Endothelial cell of umbilical vein (primary cell): ENCODE results near the gene TLCD4. TPM values are rescaled to one million over a fixed set of nuclear protein-coding genes. Genes with fewer than 3 reads are reported as not detected.

Experiments
- BruUV-seq: library from RNA; stranded (reverse); fragments of 400-500 nt; replicated peaks from 2 replicates; lab custom pipeline; 2021; lab: Mats Ljungman, UMichigan
- CTCF ChIA-PET: fragments of 300-600, 350-600 bp; sonication (Branson Sonifier 250); formaldehyde crosslinking; loops from one replicate; lab custom pipeline; 2021; ENCODE audit warnings: antibody characterized with exemption, inconsistent platforms; lab: Charles Lee
- POLR2A ChIA-PET: fragments of 300-600, 350-600 bp; sonication (Branson Sonifier 250); formaldehyde crosslinking; loops from one replicate; lab custom pipeline; 2021; ENCODE audit warnings: antibody characterized with exemption, inconsistent platforms; lab: Charles Lee
- DNase-seq: peaks from one replicate; pipeline ENCODE4 v3.0.0-alpha.2; 2011; ENCODE audit warnings: low read depth, low spot score
- FAIRE-seq: peaks from 2 replicates; lab custom pipeline; 2011; peaks lifted over from hg19 to GRCh38; lab: Jason Lieb, UNC
- H2AFZ ChIP-seq: 2 replicates; pipeline ENCODE4 v1.6.0; 2012; ENCODE audit warnings: low read depth, low read length, control low read depth, inconsistent platforms
- H3K27ac ChIP-seq: 2 replicates; pipeline ENCODE4 v1.5.1; 2011; ENCODE audit warnings: low read depth, mild to moderate bottlenecking, control low read depth, low read length, moderate library complexity; ENCODE audit not compliant: insufficient read depth
- H3K27me3 ChIP-seq, 2 experiments: 2 replicates each; pipeline versions ENCODE4 v1.6.0 to v1.6.1; 2011; ENCODE audit warnings: low read length in 2 of 2, mixed read lengths in 1 of 2; ENCODE audit not compliant: control insufficient read depth in 2 of 2, insufficient read depth in 2 of 2
- H3K36me3 ChIP-seq, 2 experiments: 2 replicates in 1 of 2; 3 replicates in 1 of 2; pipeline ENCODE4 v1.5.1; 2011; ENCODE audit warnings: low read length in 2 of 2, mild to moderate bottlenecking in 1 of 2, moderate library complexity in 1 of 2; ENCODE audit not compliant: control insufficient read depth in 2 of 2, insufficient read depth in 2 of 2; ENCODE audit errors: extremely low read depth in 1 of 2
- H3K4me1 ChIP-seq: 3 replicates; pipeline ENCODE4 v1.5.1; 2011; ENCODE audit warnings: mild to moderate bottlenecking, low read length; ENCODE audit not compliant: control insufficient read depth, insufficient read depth; ENCODE audit errors: extremely low read depth
- H3K4me2 ChIP-seq: 2 replicates; pipeline ENCODE4 v1.6.1; 2011; ENCODE audit warnings: low read length, control low read depth, mixed read lengths; ENCODE audit not compliant: insufficient read depth
- H3K4me3 ChIP-seq, 3 experiments: fragments of 200-600 bp in 1 of 3; sonication (generic), shearing (Covaris generic) in 1 of 3; replicated peaks in 1 of 3; 2 replicates each; pipeline ENCODE4 v1.5.1; 2011 to 2016; ENCODE audit warnings: control low read depth in 3 of 3, low read length in 3 of 3, mild to moderate bottlenecking in 2 of 3, inconsistent platforms in 1 of 3, low read depth in 1 of 3, moderate library complexity in 1 of 3; ENCODE audit not compliant: insufficient read depth in 1 of 3
- H3K79me2 ChIP-seq: 2 replicates; pipeline ENCODE4 v1.6.0; 2012; ENCODE audit warnings: low read length, inconsistent platforms; ENCODE audit not compliant: control insufficient read depth, insufficient read depth
- H3K9ac ChIP-seq: replicated peaks from 2 replicates; pipeline ENCODE3; 2011; ENCODE audit warnings: low read length, control low read depth; ENCODE audit not compliant: insufficient read depth; ENCODE audit errors: extremely low read depth
- H3K9me1 ChIP-seq: replicated peaks from 3 replicates; pipeline ENCODE4 v1.6.0; 2011; ENCODE audit warnings: mild to moderate bottlenecking, low read length; ENCODE audit not compliant: control insufficient read depth, insufficient read depth; ENCODE audit errors: extremely low read depth
- H3K9me3 ChIP-seq: replicated peaks from 2 replicates; pipeline ENCODE4 v1.5.1; 2012; ENCODE audit warnings: low read length, inconsistent platforms; ENCODE audit not compliant: control insufficient read depth, insufficient read depth
- H4K20me1 ChIP-seq: replicated peaks from 2 replicates; pipeline ENCODE3; 2011; ENCODE audit warnings: mild to moderate bottlenecking, low read length; ENCODE audit not compliant: control insufficient read depth, insufficient read depth; ENCODE audit errors: extremely low read depth
- EZH2 ChIP-seq: IDR thresholded peaks from 2 replicates; pipeline ENCODE4 v1.6.1; 2012; ENCODE audit warnings: borderline replicate concordance, low read depth, mild to moderate bottlenecking, moderate library complexity, low read length, inconsistent platforms; ENCODE audit not compliant: severe bottlenecking
- FOS ChIP-seq: IDR thresholded peaks from 2 replicates; pipeline ENCODE4 v1.6.1; 2011; ENCODE audit warnings: mild to moderate bottlenecking, low read length, moderate library complexity, borderline replicate concordance; ENCODE audit not compliant: insufficient read depth
- GATA2 ChIP-seq: IDR thresholded peaks from 2 replicates; pipeline ENCODE4 v1.7.0; 2011; ENCODE audit warnings: low read depth, mild to moderate bottlenecking, moderate library complexity, mixed read lengths, low read length; ENCODE audit not compliant: insufficient read length, insufficient read depth
- JUN ChIP-seq: IDR thresholded peaks from 2 replicates; pipeline ENCODE4 v1.6.1; 2011; ENCODE audit warnings: borderline replicate concordance, low read depth; ENCODE audit not compliant: insufficient read length, insufficient read depth
- POLR2AphosphoS5 ChIP-seq: IDR thresholded peaks from 2 replicates; pipeline ENCODE4 v1.6.1; 2012; ENCODE audit warnings: low read depth, mild to moderate bottlenecking, control low read depth, low read length, moderate library complexity; ENCODE audit not compliant: insufficient read depth
- dilution Hi-C: fragments of 300-500 bp; cut with MboI; formaldehyde crosslinking; loops from one replicate; pipeline ENCODE4 v1.15.0; 2019; ENCODE audit warnings: low sequenced_read_pairs; ENCODE audit not compliant: extremely low pct_ligation_motif_present
- intact Hi-C: fragments of 100-400 bp; cut with micrococcal nuclease; formaldehyde crosslinking; loops from one replicate; pipeline ENCODE4 v1.10.0; 2022
- polyA plus RNA-seq, 4 experiments: library from polyadenylated mRNA; depleted of rRNA in 3 of 4; stranded (reverse) in 3 of 4; unstranded in 1 of 4; fragments of >200 nt; gene quantifications; 2 replicates each; pipeline versions ENCODE4 v1.2.1 to v1.2.3, GENCODE V29; 2011 to 2012; ENCODE audit warnings: missing spikeins in 1 of 4
- total RNA-seq: library from RNA; stranded (reverse); gene quantifications from 2 replicates; pipeline ENCODE4 v1.2.3, GENCODE V29; 2021
- TF ChIP-seq, protein P1 (sequence below), 2 donors: IDR thresholded peaks; 1 replicate in 1 of 2; 2 replicates in 1 of 2; pipeline ENCODE4 v1.5.1; 2011; ENCODE audit warnings: low read length in 2 of 2, mild to moderate bottlenecking in 2 of 2, moderate library complexity in 2 of 2, control low read depth in 1 of 2, inconsistent platforms in 1 of 2, low read depth in 1 of 2; ENCODE audit not compliant: insufficient read depth in 1 of 2; ENCODE audit errors: extremely low read depth in 1 of 2
- TF ChIP-seq, protein P2 (sequence below): IDR thresholded peaks from 2 replicates; pipeline ENCODE4 v1.6.1; 2011; ENCODE audit not compliant: insufficient read depth, insufficient read length

The TLCD4 gene
- total and polyA plus RNA-seq, 2 donors (not counting 3 experiments of a cell fraction or from before 2014, with no cell fraction given) = 0.11 to 0.51 TPM

DNA sequence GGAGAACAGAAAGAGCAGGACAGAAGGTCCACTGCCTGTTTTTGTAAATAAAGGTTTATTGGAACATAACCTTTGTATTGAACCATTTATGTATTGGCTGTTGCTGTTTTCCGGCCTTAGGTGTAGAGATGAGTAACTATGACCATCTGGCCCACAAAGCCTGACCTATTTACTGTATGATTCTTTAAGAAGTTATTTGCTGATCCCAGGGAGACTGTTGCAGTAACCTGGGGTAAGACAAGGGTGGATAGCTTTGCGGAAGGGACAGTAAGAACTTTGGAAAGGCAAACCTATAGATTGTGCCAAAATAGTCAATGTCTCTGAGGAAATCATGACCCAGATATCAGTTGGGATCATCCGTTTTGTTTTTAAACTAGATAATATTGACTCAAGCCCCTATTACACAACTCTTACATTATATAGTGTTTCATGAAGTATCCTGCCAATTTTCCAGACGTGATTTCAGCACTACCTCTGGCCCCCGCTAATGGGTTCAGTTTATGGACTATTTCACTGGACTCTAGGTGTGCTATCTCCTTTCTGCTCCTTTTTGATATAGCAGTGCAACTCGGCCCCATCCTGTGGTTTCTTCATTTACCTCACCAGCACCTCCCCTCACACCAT lies 20.8 kb upstream of the TLCD4 start:
- no TSS peak for BruUV-seq
- Histone ChIP-seq H3K9me1 (no peaks in the 10 kb centered on the region), H3K4me2 (no peak overlapping the region), H3K9me3 (no peaks in the 10 kb centered on the region), H3K4me1 (no peaks in the 10 kb centered on the region), H3K4me3 (no peak overlapping the region), H3K79me2 (no peaks in the 10 kb centered on the region), H3K9ac (no peak overlapping the region), H4K20me1 (no peaks in the 10 kb centered on the region), H2AFZ (no peak overlapping the region), H3K27ac (no peak overlapping the region), H3K36me3 (no peaks in the 10 kb centered on the region), H3K27me3 (peaks cover 0 to 5% of the 10 kb centered on the region in 2 experiments)
- POLR2A ChIA-PET = no interaction called here
- TF ChIP-seq POLR2AphosphoS5 (no peak), GATA2 (no peak), JUN (no peak), FOS (no peak), EZH2 (no peak)
- TF ChIP-seq, protein P1, sequence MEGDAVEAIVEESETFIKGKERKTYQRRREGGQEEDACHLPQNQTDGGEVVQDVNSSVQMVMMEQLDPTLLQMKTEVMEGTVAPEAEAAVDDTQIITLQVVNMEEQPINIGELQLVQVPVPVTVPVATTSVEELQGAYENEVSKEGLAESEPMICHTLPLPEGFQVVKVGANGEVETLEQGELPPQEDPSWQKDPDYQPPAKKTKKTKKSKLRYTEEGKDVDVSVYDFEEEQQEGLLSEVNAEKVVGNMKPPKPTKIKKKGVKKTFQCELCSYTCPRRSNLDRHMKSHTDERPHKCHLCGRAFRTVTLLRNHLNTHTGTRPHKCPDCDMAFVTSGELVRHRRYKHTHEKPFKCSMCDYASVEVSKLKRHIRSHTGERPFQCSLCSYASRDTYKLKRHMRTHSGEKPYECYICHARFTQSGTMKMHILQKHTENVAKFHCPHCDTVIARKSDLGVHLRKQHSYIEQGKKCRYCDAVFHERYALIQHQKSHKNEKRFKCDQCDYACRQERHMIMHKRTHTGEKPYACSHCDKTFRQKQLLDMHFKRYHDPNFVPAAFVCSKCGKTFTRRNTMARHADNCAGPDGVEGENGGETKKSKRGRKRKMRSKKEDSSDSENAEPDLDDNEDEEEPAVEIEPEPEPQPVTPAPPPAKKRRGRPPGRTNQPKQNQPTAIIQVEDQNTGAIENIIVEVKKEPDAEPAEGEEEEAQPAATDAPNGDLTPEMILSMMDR (IDR thresholded peaks at IDR 0.05; ENCODE audit: extremely low read depth in 1 of 2, insufficient read depth in 1 of 2, low read depth in 1 of 2, low read length in 2 of 2) = no peak
- TF ChIP-seq, protein P2, sequence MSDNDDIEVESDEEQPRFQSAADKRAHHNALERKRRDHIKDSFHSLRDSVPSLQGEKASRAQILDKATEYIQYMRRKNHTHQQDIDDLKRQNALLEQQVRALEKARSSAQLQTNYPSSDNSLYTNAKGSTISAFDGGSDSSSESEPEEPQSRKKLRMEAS = no peak
- CTCF ChIA-PET = no interaction called here
- intact Hi-C loops = no loop called here
- DNase-seq (no peak), FAIRE-seq (no peak)
- dilution Hi-C loops = no loop called here
